Bone marrow (tissue), 2 donors: ENCODE data around the gene LEFTY1.
A peak's percentile ranks its signal among the peaks of the same experiment; 100 is the strongest.

Source experiments
- DNase-seq, 2 donors: peaks; one replicate each; lab custom pipeline; 2025; lab: John Stamatoyannopoulos, UW

LEFTY1 gene

GRCh38 chr1:225871359-225872074 is 17.4 kb downstream of the LEFTY1 start:
- DNase-seq, result no peak

- no peak for DNase-seq
Observed at GRCh38 chr1:225870911-225871310, 18.0 kb downstream of the LEFTY1 start.

GRCh38 chr1:225868631-225869330 is 20.2 kb downstream of the LEFTY1 start:
- no peak for DNase-seq

DNA sequence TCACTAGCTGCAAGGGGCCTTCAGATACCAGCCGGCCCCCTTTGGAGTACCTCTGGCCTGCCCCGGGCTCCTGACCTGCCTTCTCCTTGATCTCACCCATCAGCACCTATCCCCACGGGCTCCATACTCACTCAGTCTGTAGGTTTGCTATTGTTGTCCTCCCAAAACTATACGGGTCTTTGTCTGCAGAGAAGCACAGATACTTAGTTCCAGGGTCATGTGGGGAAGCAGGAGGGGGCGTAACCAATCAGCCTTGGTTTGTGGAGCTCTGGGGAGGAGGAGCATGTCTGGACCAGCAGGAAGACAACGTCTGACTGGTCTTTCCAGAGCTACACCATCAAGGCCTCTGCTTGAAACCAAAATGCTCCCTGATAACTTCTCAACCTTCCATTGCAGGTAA is 22.0 kb downstream of the LEFTY1 start:
- no peak for DNase-seq

GRCh38 chr1:225866061-225866837 is 22.7 kb downstream of the LEFTY1 start:
- DNase-seq, result peak; percentile 23 to 95

DNA sequence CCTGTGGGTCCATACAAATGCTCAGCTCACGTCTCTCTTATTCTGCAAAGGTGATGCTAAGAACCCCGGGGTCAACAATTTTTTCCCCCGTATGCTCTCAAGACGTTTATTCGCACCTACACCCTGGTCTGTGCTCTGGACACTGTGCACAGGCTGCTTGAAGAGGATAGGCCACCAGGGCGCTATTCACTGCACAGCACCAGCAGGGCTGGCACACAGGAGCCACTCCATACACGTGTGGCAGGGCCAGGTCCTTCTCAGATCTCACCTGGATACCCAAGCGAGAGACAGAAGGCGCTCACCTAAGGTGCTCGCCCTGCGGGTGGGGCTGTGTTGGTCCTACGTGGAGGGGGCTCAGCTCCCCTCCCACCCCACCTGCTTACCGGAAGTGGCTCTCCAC is 23.4 kb downstream of the LEFTY1 start:
- DNase-seq, result no peak

DNA sequence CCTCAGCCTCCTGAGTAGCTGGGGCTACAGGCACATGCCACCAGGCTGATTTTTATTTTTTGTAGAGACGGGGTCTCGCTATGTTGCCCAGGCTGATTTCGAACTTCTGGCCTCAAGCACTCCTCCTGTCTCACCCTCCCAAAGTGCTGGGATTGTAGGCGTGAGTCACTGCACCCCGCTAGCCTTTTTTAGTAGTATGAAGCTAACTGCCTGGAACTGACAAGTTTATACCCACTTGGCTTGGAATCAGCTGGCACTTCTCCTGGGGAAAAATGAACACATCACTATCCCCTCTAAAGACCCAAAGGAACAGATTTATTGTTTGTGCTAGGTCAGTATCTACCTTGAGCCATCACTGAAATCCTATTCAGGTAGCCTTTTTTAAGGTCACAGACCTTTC is 25.8 kb downstream of the LEFTY1 start:
- DNase-seq, result no peak

DNA sequence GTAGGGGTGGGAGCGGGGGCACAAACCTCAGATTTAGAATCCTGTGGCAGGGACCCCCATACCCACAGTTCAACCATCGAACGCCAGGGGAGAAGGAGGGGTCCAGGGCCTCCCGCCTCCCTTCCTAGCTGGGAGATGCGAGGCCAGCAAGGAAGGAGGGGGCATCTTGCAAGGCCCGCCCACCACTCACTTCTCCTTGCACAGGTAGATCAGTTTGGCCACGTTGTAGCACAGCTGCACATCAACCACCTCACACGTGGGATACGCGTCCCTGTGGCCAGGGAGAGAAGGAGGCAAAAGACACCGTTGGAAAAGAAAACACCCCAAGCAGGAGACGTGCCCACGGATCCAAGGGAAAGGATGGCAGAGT is 26.4 kb downstream of the LEFTY1 start:
- no peak for DNase-seq

- no peak for DNase-seq
Observed at GRCh38 chr1:225861834-225862580, 26.9 kb downstream of the LEFTY1 start.

DNA sequence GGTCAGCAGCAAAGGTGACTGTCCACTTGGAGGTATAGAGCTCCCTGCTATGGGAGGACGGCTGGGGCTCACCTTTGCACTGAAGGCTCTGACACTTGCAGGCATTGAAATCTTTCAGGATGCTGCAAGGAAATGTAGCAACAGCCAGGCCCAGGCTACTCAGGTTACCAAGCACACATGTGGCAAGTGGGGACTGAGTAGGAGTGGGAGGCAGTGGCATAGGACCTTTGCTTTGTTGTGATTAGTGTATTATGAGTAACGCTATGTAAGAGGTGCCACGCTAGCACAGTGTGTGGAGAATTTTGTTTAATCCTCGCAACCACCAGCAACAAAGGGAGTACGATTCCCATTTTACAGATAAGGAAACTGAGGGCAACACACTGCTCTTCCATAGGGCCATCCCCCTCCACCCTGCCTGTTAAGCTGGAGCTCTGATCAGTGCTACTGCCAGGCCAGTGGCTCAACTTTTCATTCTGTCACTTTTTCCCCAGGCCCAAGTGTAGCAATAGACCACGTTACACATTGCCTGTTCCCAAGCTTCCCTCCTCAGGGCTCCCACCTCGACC is 28.0 kb downstream of the LEFTY1 start:
- no peak for DNase-seq

DNA sequence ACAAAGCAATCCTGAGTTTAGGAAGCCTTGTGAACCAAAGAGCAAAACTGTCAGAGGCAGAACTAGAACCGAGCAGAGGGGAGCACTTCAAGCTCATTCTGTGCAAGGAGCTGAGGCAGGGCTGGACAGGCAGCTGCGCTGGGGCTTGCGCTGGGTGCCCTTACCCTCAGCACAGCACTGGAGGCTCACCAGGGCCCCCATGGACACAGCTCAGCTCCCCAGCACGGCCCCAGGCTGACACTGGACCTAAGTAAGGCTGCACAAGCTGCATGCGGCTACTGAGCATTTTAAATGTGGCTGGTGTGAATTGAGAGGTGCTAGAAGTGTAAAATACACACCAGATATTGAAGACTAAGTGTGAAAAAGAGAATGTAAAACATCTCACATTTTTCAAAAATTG is 28.8 kb downstream of the LEFTY1 start:
- no peak for DNase-seq

DNA sequence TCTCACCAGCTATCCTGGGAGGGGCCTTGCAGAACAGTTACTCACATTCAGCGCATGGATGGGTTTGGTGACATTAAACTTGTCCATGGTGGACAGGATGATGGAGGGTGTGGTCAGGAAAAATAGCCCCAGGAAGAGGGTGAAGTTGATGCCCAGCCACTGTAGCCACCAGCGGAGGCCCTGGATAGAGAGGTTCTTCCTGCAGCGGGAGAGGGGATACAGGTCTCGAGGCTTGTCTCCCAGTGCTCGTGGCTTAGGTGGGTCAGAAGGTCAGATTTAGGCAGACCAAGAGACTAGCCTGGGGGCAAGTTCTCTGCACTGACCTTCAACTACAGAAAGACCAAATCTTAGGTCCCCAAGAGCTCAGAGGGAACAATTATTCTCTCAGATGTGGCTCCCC is 29.8 kb downstream of the LEFTY1 start:
- no peak for DNase-seq

DNA sequence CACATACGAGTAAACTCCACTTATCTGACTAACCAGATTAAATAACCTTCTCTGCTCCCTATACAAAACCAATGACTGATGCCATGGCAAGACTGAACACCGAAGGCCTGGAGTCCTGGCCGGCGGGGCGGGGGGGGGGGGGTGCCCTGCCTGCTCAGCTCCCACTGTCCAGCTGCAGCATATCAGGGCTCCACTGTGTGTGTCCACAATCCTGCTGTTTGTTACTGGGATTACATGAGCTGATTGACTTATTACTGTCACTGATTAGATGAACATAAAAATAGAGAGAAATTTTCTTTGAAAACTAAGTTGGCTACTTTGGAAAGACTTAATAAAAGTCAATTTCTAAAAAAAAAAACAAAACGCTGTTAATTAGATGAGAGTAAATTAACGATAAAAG is 31.7 kb downstream of the LEFTY1 start:
- DNase-seq, result no peak

- DNase-seq, result peak in 1 of 2 donors; percentile 44
Observed at GRCh38 chr1:225855503-225856300, 33.2 kb downstream of the LEFTY1 start.

DNA sequence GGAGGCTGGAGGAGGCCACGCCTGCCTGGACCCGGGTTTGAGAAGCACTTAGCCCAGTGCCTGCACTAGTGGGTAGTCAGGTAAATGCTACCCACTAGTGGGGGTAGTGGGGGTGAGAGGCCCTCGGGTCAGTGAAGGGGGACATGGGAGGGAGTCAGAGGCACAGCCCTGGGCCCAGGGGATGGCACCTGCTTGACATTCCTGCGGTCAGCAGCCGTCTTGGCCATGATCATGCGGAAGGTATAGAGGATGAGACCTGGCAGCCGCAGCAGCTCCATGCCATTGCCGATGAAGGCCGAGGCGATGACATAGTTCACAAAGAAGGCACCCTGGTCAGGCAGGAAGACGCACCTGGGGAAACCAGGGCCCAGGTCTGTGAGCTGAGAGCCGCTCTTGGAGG is 35.5 kb downstream of the LEFTY1 start:
- no peak for DNase-seq

- DNase-seq, result no peak
Observed at GRCh38 chr1:225852413-225853124, 36.4 kb downstream of the LEFTY1 start.

DNA sequence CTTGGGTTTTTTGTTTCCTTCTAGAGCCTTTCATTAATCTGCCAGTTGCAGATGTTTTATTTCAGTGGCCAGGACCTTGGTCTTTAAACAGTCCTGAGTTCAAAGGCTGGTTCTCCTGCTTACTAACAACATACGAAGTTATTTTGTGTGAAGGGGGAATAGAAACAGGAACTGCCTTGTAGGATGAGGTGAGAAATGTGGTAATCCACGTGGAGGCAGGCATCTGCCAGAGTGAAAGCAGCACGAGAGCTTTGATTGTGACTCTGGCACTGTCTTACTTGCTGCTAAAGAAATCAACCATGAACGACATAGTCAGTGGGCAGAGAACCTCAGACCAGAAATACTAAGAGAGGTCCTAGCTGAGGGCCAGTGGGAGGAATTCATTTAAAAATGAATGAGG is 37.1 kb downstream of the LEFTY1 start:
- DNase-seq, result no peak

DNA sequence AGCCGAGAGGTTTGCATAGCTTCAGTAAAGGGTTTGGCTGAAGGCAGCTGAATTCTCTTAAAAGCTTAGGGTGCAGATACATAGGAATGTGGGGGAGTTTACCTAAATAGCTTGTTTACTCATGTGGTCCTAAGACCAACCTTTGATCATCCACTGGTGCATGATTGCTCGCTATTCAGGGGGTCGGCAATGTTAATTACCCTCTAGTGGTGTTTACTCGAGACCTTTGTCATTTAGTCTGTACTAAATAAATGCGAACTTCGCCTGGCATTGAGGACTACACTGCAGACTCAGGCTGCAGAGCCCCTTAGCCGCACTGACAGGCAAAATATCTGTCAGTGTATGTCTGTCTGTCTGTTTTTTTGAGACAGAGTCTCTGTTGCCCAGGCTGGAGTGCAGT is 38.6 kb downstream of the LEFTY1 start:
- DNase-seq, result no peak

GRCh38 chr1:225849925-225850324 is 39.0 kb downstream of the LEFTY1 start:
- DNase-seq, result no peak
